K562 (cell line): Measurements from ENCODE around the gene SMIM35. TPM values are rescaled to one million over a fixed set of nuclear protein-coding genes. Genes with fewer than 3 reads are reported as not detected.

Experiments used
- ATAC-seq: fragments of 200-7000 bp; cut with Tn5 transposase; 3 replicates; pipeline ENCODE4 v1.9.1; 2020; ENCODE audit warnings: moderate library complexity
- BruUV-seq: library from RNA; stranded (reverse); fragments of 400-500 nt; replicated peaks from 2 replicates; lab custom pipeline; 2021; lab: Mats Ljungman, UMichigan
- CTCF ChIA-PET: fragments of 300-600 bp; formaldehyde crosslinking; extraction: SDS; loops from one replicate; lab custom pipeline; 2021; ENCODE audit warnings: low intra/inter-chr PET ratio; lab: Yijun Ruan, JAX
- POLR2A ChIA-PET: fragments of 300-600, 350-650 bp; sonication (Branson Sonifier 250); formaldehyde crosslinking; extraction: SDS; loops from one replicate; lab custom pipeline; 2021; ENCODE audit warnings: antibody characterized with exemption, inconsistent platforms; lab: Yijun Ruan, JAX
- DNase-seq, 4 experiments: peaks; one replicate each; pipeline versions ENCODE4 v3.0.0 to v3.0.0-alpha.2; 2011 to 2018; ENCODE audit warnings: low spot score in 3 of 4, mixed read lengths in 3 of 4; ENCODE audit errors: extremely low read depth in 1 of 4
- FAIRE-seq: peaks from 2 replicates; lab custom pipeline; 2011; peaks lifted over from hg19 to GRCh38; lab: Jason Lieb, UNC
- H2AFZ ChIP-seq: 2 replicates; pipeline ENCODE4 v1.6.0; 2011; ENCODE audit warnings: low read depth, low read length, control low read depth, inconsistent platforms
- H3K27ac ChIP-seq: fragments of 200-600 bp; 3 replicates; pipeline ENCODE4 v1.8.0; 2011; ENCODE audit warnings: low read depth, mild to moderate bottlenecking, control low read depth, inconsistent platforms, low read length, moderate library complexity, mixed read lengths; ENCODE audit errors: extremely low read depth
- H3K27me3 ChIP-seq, 2 experiments: fragments of 300-600 bp in 1 of 2; 2 replicates in 1 of 2; 3 replicates in 1 of 2; pipeline versions ENCODE4 v1.6.0 to v1.8.0; 2011; ENCODE audit warnings: inconsistent platforms in 2 of 2, low read length in 2 of 2, mild to moderate bottlenecking in 1 of 2, mixed read lengths in 1 of 2, moderate library complexity in 1 of 2; ENCODE audit not compliant: control insufficient read depth in 2 of 2, insufficient read depth in 2 of 2
- H3K36me3 ChIP-seq: fragments of 300-600 bp; 3 replicates; pipeline ENCODE4 v1.8.0; 2011; ENCODE audit warnings: mild to moderate bottlenecking, low read length, inconsistent platforms; ENCODE audit not compliant: control insufficient read depth, insufficient read depth
- H3K4me1 ChIP-seq, 2 experiments: fragments of 200-600 bp in 1 of 2; replicated peaks in 1 of 2; 2 replicates in 1 of 2; 3 replicates in 1 of 2; pipeline versions ENCODE4 v1.5.1 to v1.8.0; 2011; ENCODE audit warnings: inconsistent platforms in 2 of 2, low read length in 2 of 2, mild to moderate bottlenecking in 1 of 2, mixed read lengths in 1 of 2, moderate library complexity in 1 of 2; ENCODE audit not compliant: control insufficient read depth in 2 of 2, insufficient read depth in 2 of 2
- H3K4me2 ChIP-seq: 2 replicates; pipeline ENCODE4 v1.6.1; 2011; ENCODE audit warnings: low read length, control low read depth, inconsistent platforms, mixed read lengths; ENCODE audit not compliant: insufficient read depth
- H3K4me3 ChIP-seq: fragments of 200-600 bp; sonication (generic), shearing (Covaris generic); 2 replicates; pipeline ENCODE4 v1.5.1; 2016; ENCODE audit warnings: control low read depth, inconsistent platforms
- H3K79me2 ChIP-seq: fragments of 200-600 bp; 3 replicates; pipeline ENCODE4 v1.8.0; 2011; ENCODE audit warnings: low read length, inconsistent platforms; ENCODE audit not compliant: control insufficient read depth, insufficient read depth
- H3K9ac ChIP-seq, 2 experiments: 2 replicates each; pipeline versions ENCODE4 v1.6.0 to v1.6.1; 2011; ENCODE audit warnings: low read depth in 2 of 2, low read length in 2 of 2, control low read depth in 1 of 2, inconsistent platforms in 1 of 2, mild to moderate bottlenecking in 1 of 2, mixed read lengths in 1 of 2; ENCODE audit not compliant: insufficient read depth in 1 of 2
- H3K9me1 ChIP-seq: one replicate; pipeline ENCODE4 v1.6.0; 2011; ENCODE audit warnings: inconsistent platforms, mild to moderate bottlenecking, low read length, moderate library complexity; ENCODE audit not compliant: control insufficient read depth, insufficient read depth
- H3K9me3 ChIP-seq: replicated peaks from 2 replicates; pipeline ENCODE4 v1.5.1; 2011; ENCODE audit warnings: low read depth, low read length, inconsistent platforms; ENCODE audit not compliant: control insufficient read depth, insufficient read depth
- H4K20me1 ChIP-seq: replicated peaks from 2 replicates; pipeline ENCODE4 v1.6.1; 2011; ENCODE audit warnings: low read length, inconsistent platforms, mixed read lengths; ENCODE audit not compliant: control insufficient read depth, insufficient read depth
- ASH1L ChIP-seq: fragments of 450-650 bp; IDR thresholded peaks from 2 replicates; pipeline ENCODE4 v1.6.1; 2018; ENCODE audit warnings: borderline replicate concordance, mild to moderate bottlenecking, low read depth; ENCODE audit not compliant: partially characterized antibody
- CBX5 ChIP-seq: IDR thresholded peaks from 2 replicates; pipeline ENCODE4 v1.6.1; 2014; ENCODE audit warnings: low read depth, borderline replicate concordance
- CC2D1A ChIP-seq: fragments of 450-650 bp; IDR thresholded peaks from 2 replicates; pipeline ENCODE4 v1.6.1; 2017; ENCODE audit warnings: mild to moderate bottlenecking
- FOXP1 ChIP-seq: sonication (generic); formaldehyde crosslinking; IDR thresholded peaks from 2 replicates; pipeline ENCODE4 v1.8.0; 2022; ENCODE audit warnings: mild to moderate bottlenecking, missing genetic modification reagents
- KDM2B ChIP-seq: fragments of 250-450 bp; sonication (Bioruptor Pico); IDR thresholded peaks from 2 replicates; pipeline ENCODE4 v1.8.0; 2021; ENCODE audit warnings: mild to moderate bottlenecking, moderate library complexity
- SNIP1 ChIP-seq: fragments of 450-650 bp; IDR thresholded peaks from 2 replicates; pipeline ENCODE4 v1.7.1; 2017; ENCODE audit warnings: low read depth, mild to moderate bottlenecking
- SPI1 ChIP-seq: IDR thresholded peaks from 2 replicates; pipeline ENCODE4 v1.6.1; 2011; ENCODE audit warnings: low read depth, low read length, control low read depth, borderline replicate concordance
- TBL1XR1 ChIP-seq, 2 experiments: IDR thresholded peaks; 2 replicates each; pipeline ENCODE4 v1.6.1; 2012; ENCODE audit warnings: improper control_type of control experiment in 2 of 2, low read length in 2 of 2, mild to moderate bottlenecking in 1 of 2
- WGBS: fragments of 100-300 bp; shearing (Covaris generic); methylation state at CpG from one replicate; pipeline ENCODE4 v1.1.6; 2016; ENCODE audit warnings: low coverage, mixed read lengths; ENCODE audit not compliant: insufficient coverage; ENCODE audit errors: missing lambda C conversion rate; 5-methylcytosine and 5-hydroxymethylcytosine counted together
- in situ Hi-C: fragments of 300-500 bp; cut with MboI; formaldehyde crosslinking; loops from 4 replicates; pipeline ENCODE4 v1.15.0; 2018; ENCODE audit warnings: inconsistent platforms, mixed read lengths
- intact Hi-C: fragments of 100-400 bp; cut with micrococcal nuclease; formaldehyde crosslinking; loops from 2 replicates; pipeline ENCODE4 v1.14.2; 2022
- polyA plus RNA-seq, 8 experiments: library from polyadenylated mRNA; depleted of rRNA in 4 of 8; stranded (reverse) in 5 of 8; unstranded in 3 of 8; fragments of >200 nt; fragmentation: Nextera tagmentation in 2 of 8; fragmentation: Illumina TruSeq in 1 of 8; extraction: Ambion mirVana in 2 of 8; extraction: Trizol in 1 of 8; gene quantifications; 2 replicates each; pipeline versions ENCODE4 v1.2.1 to v1.2.3, GENCODE V29; 2011 to 2014; ENCODE audit warnings: inconsistent platforms in 1 of 8, missing spikeins in 1 of 8
- total RNA-seq, 7 experiments: library from RNA; depleted of rRNA in 6 of 7; stranded (reverse); fragments of >200 nt in 6 of 7; fragmentation: Illumina TruSeq in 2 of 7; extraction: Trizol in 2 of 7; gene quantifications; 2 replicates each; pipeline versions ENCODE4 v1.2.1 to v1.2.3, GENCODE V29; 2011 to 2021; ENCODE audit warnings: low replicate concordance in 1 of 7
- TF ChIP-seq, protein P1 (sequence below): fragments of 200-800 bp; sonication (Bioruptor generic); IDR thresholded peaks from 2 replicates; pipeline ENCODE4 v1.6.1; 2016; ENCODE audit warnings: missing genetic modification characterization, missing compliant biosample characterization
- TF ChIP-seq, protein P2 (sequence below), 3 experiments: IDR thresholded peaks in 2 of 3; conservative IDR thresholded peaks in 1 of 3; 2 replicates each; pipeline ENCODE4 v1.5.1; 2011 to 2012; ENCODE audit warnings: low read length in 3 of 3, mild to moderate bottlenecking in 3 of 3, control low read depth in 2 of 3, improper control_type of control experiment in 1 of 3, inconsistent platforms in 1 of 3, low read depth in 1 of 3, mixed read lengths in 1 of 3, moderate library complexity in 1 of 3; ENCODE audit not compliant: insufficient read depth in 2 of 3
- TF ChIP-seq, protein P3 (sequence below): fragments of 250-450 bp; sonication (Bioruptor Pico); IDR thresholded peaks from 2 replicates; pipeline ENCODE4 v1.8.0; 2022; ENCODE audit warnings: moderate library complexity, mild to moderate bottlenecking, inconsistent platforms
- TF ChIP-seq, protein P4 (sequence below): fragments of 250-450 bp; sonication (Bioruptor Pico); IDR thresholded peaks from 2 replicates; pipeline ENCODE4 v1.6.1; 2021; ENCODE audit warnings: mild to moderate bottlenecking

Gene SMIM35
- total and polyA plus RNA-seq, 9 of the 15 experiments (the other 6 are each of a cell fraction or from before 2014, with no cell fraction given) = 0.03 TPM; not detected in 7

DNA sequence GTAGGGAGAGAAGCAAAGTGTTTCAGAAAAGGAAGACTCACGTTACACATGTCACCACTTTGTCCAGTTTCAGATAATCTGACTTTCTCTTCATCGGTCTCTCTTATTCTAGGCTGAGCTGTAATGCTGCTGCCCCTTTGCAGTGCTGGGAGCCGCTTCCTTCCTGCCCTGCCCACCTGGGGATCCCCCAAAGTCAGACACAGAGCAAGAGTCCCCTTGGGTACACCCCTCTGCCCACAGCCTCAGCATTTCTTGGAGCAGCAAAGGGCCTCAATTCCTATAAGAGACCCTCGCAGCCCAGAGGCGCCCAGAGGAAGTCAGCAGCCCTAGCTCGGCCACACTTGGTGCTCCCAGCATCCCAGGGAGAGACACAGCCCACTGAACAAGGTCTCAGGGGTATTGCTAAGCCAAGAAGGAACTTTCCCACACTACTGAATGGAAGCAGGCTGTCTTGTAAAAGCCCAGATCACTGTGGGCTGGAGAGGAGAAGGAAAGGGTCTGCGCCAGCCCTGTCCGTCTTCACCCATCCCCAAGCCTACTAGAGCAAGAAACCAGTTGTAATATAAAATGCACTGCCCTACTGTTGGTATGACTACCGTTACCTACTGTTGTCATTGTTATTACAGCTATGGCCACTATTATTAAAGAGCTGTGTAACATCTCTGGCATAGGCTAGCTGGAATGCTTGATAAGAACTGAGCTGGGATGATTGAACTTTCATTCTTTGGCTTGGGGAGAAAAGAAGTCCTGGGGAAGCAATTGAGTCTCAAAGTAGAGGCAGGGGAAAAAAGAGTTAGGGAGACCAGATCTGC is 31.2 kb upstream of the SMIM35 start:
- Histone ChIP-seq H3K9ac (no peak overlapping the region), H3K79me2 (no peaks in the 10 kb centered on the region), H3K36me3 (no peaks in the 10 kb centered on the region), H4K20me1 (no peaks in the 10 kb centered on the region), H3K9me3 (no peaks in the 10 kb centered on the region), H3K4me1 (no peaks in the 10 kb centered on the region; a peak in 1 of 5 replicates), H3K4me3 (no peak overlapping the region), H3K9me1 (no peaks in the 10 kb centered on the region), H3K4me2 (no peak overlapping the region), H2AFZ (no peak overlapping the region), H3K27me3 (no peaks in the 10 kb centered on the region), H3K27ac (no peak overlapping the region)
- intact Hi-C loops (no loop called here), in situ Hi-C loops (no loop called here)
- no TSS peak for BruUV-seq
- ChIA-PET CTCF (interaction anchor here (0.7 kb wide), 1 partner anchor 57 kb away, joined by 3 read pairs; no protein-coding TSS in a partner anchor), POLR2A (interaction anchor here (1.3 kb wide), 1 partner anchor 15 kb away, joined by 3 read pairs; no protein-coding TSS in a partner anchor)
- ATAC-seq = no peak
- no peak for FAIRE-seq
- DNase-seq = no peak
- WGBS = 42% methylated on average over 8 of the region's 9 CpGs
- no peak for TF ChIP-seq TBL1XR1 (IDR thresholded peaks at IDR 0.05; ENCODE audit: low read length in 2 of 2)
- no peak for TF ChIP-seq ASH1L
- TF ChIP-seq FOXP1 = no peak
- no peak for TF ChIP-seq CC2D1A
- TF ChIP-seq, protein P1, sequence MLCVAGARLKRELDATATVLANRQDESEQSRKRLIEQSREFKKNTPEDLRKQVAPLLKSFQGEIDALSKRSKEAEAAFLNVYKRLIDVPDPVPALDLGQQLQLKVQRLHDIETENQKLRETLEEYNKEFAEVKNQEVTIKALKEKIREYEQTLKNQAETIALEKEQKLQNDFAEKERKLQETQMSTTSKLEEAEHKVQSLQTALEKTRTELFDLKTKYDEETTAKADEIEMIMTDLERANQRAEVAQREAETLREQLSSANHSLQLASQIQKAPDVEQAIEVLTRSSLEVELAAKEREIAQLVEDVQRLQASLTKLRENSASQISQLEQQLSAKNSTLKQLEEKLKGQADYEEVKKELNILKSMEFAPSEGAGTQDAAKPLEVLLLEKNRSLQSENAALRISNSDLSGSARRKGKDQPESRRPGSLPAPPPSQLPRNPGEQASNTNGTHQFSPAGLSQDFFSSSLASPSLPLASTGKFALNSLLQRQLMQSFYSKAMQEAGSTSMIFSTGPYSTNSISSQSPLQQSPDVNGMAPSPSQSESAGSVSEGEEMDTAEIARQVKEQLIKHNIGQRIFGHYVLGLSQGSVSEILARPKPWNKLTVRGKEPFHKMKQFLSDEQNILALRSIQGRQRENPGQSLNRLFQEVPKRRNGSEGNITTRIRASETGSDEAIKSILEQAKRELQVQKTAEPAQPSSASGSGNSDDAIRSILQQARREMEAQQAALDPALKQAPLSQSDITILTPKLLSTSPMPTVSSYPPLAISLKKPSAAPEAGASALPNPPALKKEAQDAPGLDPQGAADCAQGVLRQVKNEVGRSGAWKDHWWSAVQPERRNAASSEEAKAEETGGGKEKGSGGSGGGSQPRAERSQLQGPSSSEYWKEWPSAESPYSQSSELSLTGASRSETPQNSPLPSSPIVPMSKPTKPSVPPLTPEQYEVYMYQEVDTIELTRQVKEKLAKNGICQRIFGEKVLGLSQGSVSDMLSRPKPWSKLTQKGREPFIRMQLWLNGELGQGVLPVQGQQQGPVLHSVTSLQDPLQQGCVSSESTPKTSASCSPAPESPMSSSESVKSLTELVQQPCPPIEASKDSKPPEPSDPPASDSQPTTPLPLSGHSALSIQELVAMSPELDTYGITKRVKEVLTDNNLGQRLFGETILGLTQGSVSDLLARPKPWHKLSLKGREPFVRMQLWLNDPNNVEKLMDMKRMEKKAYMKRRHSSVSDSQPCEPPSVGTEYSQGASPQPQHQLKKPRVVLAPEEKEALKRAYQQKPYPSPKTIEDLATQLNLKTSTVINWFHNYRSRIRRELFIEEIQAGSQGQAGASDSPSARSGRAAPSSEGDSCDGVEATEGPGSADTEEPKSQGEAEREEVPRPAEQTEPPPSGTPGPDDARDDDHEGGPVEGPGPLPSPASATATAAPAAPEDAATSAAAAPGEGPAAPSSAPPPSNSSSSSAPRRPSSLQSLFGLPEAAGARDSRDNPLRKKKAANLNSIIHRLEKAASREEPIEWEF = no peak
- TF ChIP-seq CBX5 = no peak
- TF ChIP-seq, protein P2, sequence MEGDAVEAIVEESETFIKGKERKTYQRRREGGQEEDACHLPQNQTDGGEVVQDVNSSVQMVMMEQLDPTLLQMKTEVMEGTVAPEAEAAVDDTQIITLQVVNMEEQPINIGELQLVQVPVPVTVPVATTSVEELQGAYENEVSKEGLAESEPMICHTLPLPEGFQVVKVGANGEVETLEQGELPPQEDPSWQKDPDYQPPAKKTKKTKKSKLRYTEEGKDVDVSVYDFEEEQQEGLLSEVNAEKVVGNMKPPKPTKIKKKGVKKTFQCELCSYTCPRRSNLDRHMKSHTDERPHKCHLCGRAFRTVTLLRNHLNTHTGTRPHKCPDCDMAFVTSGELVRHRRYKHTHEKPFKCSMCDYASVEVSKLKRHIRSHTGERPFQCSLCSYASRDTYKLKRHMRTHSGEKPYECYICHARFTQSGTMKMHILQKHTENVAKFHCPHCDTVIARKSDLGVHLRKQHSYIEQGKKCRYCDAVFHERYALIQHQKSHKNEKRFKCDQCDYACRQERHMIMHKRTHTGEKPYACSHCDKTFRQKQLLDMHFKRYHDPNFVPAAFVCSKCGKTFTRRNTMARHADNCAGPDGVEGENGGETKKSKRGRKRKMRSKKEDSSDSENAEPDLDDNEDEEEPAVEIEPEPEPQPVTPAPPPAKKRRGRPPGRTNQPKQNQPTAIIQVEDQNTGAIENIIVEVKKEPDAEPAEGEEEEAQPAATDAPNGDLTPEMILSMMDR (IDR thresholded peaks at IDR 0.05 in 2 of 3, conservative IDR thresholded peaks at IDR 0.05 in 1 of 3; ENCODE audit: insufficient read depth in 2 of 3, low read depth in 1 of 3, low read length in 3 of 3) = no peak
- no peak for TF ChIP-seq SNIP1
- no peak for TF ChIP-seq KDM2B (CRISPR knock-in tag)
- TF ChIP-seq, protein P3, sequence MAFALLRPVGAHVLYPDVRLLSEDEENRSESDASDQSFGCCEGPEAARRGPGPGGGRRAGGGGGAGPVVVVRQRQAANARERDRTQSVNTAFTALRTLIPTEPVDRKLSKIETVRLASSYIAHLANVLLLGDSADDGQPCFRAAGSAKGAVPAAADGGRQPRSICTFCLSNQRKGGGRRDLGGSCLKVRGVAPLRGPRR (CRISPR knock-in tag) = no peak
- TF ChIP-seq, protein P4, sequence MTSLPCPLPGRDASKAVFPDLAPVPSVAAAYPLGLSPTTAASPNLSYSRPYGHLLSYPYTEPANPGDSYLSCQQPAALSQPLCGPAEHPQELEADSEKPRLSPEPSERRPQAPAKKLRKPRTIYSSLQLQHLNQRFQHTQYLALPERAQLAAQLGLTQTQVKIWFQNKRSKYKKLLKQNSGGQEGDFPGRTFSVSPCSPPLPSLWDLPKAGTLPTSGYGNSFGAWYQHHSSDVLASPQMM (CRISPR knock-in tag) = no peak
- no peak for TF ChIP-seq SPI1
